GM04504 (cell line): ENCODE measurements around the gene MARCHF10.
"Not testable (repeated sequence)": the region's sequence is repeated elsewhere in the genome, so short reads cannot be mapped to it uniquely, and the experiment has no call there.

Experiments
- DNase-seq: peaks from one replicate; pipeline ENCODE4 v3.0.0-alpha.2; 2012; ENCODE audit warnings: low read depth

Gene MARCHF10

DNA sequence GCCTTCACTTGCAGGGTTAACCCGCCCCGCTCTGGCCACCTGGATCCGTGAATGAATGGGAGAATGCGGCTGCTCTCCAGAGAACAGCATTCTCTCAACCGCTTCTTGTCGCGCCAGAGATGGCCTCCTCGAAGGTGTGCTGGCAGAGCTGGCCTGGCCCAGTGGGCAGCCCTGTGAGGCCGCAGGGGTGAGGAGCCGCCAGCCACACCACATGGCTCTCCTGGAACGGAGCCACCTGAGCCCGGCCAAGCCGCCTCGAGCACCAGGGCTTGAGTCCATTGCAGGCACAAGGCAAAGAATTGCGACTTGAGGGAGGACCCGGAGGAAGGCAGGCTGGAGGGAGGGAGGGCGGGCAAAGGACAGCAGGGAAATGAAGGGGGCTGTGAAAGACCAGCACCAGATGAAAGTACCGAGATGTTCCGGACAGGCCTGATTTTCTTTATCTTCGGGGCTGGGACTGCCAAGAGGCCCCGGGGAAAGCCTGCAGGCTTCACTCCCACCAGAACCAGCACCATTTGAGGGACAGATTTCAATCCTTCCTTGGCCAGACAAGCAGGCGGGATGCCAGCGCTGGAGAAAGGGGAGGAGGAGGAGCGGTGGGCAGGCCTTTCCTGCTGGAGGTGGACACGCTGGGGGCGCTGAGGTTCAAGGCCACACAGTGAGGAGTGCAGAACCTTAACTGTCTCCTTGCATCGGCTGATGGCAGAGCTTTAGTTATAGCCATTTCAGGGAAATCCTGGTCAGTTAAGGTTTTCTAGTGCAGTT is 111.2 kb downstream of the MARCHF10 start:
- no peak for DNase-seq

DNA sequence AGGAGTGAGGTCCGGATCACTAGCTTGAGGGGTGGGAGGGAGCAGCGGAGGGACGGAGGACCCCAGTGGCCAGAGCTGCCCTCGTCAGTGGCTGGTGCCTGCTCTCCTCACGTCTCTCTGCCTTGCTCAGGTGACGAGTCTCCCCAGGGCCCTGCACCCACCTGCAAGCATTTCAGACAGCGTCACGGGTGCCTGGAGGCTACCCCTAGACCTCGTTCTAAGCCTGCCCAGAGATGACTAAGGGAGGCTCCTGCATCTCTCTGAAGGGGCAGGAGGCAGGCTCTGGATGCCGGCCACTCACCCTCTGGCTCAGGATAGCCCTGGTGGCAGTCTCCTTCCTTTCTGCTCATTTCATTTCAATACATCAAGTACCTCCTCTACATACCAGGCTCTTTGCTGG is 111.9 kb downstream of the MARCHF10 start:
- no peak for DNase-seq

DNA sequence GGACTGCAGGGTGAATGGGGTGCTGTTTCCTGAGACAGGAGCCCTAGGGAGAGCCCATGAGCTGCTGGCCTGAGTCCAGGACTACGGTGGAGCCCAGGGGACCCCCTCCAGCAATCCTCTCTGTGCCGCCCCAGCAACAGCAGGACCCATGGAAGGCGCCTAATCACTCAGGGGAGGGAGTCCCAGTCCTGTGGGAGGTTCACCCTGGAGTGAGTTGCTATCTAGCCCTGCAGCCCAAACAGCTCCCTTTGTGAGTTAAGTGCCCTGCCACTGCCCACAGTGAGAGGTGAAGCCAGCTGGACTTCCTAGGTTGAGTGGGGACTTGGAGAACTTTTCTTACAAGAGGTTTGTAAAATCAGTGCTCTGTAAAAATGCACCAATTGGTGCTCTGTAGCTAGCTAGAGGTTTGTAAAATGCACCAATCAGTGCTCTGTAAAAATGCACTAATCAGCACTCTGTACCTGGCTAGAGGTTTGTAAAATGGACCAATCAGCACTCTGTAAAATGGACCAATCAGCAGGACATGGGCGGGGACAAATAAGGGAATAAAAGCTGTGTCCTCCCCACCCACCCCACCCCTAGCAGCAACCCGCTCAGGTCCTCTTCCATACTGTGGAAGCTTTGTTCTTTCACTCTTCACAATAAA is 112.9 kb downstream of the MARCHF10 start:
- DNase-seq, result not testable (repeated sequence)

DNA sequence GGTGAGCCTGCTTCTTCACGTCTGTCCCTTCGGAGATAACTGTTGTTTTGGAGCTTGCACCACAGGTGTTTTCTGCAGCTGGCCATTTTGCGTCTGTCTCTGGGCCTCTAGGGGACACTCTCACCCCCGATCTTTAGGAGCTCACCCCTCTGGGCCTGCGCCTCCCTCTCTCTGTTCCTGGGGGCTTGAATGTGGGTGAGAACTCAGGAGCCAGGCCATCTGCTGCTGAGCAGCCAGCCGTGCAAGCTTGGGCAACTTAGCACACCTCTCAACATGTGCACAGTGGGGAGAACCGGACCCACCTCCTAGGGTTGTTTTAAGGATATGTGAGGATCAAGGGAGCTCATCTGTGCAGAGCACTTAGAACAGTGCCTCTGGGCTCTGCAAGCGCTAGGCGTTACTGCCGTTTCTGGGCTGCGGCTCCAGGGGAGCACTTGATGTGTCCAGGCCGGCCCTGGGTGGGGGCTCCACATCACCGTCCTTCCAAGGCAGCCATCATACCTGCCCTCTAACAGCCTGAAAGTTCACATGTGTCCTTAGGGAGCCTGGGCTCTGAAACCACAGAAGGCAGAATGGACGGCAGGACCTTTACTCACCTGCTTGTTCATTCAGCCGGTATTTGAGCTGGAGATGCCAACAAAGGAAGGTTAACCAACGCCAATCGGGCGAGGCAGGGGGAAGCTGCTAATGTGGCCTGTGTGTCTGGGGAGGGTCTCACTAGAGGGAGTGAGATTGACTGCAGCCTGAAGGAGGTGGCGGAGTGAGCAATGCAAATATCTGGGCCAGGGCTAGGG is 114.3 kb downstream of the MARCHF10 start:
- DNase-seq, result no peak

DNA sequence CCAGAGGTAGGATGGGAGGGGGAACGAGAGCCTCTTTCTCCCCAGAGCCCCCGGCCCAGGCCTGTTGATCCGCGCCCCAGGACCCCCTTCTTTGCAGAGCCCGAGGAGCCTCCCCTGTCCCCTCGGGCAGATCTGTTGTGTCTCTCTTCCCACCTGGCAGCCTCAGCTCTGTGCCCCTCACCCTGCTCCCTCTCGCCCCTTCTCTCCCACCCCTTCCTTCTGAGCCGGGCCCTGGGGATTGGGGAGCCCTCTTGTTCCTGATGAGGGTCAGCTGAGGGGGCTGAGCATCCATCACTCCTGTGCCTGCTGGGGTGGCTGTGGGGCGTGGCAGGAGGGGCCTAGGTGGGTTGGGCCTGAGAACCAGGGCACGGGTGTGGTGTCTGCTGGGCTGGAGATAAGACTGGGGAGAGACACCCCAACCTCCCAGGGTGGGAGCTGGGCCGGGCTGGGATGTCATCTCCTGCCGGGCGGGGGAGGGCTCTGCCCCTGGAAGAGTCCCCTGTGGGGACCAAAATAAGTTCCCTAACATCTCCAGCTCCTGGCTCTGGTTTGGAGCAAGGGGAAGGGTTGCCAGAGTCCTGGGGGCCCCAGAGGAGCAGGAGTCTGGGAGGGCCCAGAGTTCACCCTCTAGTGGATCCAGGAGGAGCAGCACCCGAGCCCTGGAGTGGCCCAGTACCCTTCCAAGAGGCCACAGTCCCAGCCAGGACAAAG is 115.2 kb downstream of the MARCHF10 start:
- no peak for DNase-seq

DNA sequence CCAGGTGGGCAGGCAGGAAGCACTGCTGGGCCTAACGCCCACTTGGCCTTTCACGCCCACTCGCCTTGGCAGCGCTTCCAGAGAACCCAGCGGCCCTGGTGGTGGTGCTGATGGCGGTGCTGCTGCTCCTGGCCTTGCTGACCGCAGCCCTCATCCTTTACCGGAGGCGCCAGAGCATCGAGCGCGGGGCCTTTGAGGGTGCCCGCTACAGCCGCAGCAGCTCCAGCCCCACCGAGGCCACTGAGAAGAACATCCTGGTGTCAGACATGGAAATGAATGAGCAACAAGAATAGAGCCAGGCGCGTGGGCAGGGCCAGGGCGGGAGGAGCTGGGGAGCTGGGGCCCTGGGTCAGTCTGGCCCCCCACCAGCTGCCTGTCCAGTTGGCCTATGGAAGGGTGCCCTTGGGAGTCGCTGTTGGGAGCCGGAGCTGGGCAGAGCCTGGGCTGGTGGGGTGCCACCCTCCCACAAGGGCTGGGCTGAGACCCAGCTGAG is 115.9 kb downstream of the MARCHF10 start:
- DNase-seq, result no peak

DNA sequence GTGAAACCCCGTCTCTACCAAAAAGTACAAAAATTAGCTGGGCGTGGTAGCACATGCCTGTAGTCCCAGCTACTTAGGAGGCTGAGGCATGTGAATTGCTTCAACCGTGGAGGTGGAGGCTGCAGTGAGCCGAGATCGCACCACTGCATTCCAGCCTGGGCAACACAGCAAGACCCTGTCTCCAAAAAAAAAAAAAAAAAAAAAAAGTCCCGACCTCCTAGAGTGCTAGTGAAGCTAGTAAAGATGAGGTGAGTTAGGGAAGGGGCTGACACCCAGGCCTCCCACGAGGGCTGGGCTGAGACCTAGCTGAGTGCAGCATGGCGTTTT is 116.6 kb downstream of the MARCHF10 start:
- not testable (repeated sequence) for DNase-seq

DNA sequence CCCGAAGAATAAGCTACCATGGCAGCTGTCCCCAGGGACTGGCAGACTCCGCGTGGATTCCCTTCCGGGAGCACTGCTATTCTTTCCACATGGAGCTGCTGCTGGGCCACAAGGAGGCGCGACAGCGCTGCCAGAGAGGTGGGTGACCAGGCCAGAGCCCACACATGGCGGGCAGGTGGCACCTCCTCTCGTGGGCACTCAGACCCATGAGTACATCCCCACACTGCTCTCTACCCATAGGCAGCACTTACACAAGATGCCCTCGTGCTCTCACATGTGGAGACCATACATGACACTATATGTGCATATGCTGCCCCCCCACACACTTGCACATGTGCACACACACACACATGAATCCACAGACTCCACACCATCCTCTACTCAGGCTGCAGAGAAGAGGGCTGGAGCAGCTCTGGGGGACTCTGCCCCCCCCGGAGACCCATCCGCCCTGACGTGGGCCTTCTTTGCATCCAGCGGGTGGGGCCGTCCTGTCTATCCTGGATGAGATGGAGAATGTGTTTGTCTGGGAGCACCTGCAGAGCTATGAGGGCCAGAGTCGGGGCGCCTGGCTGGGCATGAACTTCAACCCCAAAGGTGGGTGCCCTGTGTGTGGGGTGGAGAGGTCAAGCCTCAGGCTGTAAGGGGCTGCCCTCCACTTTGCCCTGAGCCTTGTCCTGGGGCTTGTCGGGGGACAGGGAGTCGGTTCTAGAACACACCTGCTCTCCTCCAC is 117.8 kb downstream of the MARCHF10 start:
- DNase-seq, result no peak

DNA sequence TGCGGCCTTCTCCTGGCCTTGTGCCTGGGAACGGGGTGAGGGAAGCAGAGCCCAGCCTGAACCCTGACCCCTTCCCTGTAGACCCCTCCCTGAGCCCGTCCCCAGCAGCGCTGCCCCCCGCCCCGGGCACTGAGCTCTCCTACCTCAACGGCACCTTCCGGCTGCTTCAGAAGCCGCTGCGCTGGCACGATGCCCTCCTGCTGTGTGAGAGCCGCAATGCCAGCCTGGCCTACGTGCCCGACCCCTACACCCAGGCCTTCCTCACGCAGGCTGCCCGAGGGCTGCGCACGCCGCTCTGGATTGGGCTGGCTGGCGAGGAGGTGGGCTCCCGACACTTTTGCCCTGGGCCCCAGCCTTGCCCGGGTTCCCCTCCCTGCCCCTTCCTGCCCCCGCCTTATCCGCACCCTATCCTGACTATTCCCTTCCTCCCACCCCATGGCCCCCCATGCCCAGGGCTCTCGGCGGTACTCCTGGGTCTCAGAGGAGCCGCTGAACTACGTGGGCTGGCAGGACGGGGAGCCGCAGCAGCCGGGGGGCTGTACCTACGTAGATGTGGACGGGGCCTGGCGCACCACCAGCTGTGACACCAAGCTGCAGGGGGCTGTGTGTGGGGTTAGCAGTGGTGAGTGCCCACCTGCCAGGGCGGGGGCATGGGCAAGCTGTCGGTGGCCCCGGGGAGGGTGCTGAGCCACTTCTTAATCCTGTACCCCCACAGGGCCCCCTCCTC is 118.5 kb downstream of the MARCHF10 start:
- no peak for DNase-seq

DNA sequence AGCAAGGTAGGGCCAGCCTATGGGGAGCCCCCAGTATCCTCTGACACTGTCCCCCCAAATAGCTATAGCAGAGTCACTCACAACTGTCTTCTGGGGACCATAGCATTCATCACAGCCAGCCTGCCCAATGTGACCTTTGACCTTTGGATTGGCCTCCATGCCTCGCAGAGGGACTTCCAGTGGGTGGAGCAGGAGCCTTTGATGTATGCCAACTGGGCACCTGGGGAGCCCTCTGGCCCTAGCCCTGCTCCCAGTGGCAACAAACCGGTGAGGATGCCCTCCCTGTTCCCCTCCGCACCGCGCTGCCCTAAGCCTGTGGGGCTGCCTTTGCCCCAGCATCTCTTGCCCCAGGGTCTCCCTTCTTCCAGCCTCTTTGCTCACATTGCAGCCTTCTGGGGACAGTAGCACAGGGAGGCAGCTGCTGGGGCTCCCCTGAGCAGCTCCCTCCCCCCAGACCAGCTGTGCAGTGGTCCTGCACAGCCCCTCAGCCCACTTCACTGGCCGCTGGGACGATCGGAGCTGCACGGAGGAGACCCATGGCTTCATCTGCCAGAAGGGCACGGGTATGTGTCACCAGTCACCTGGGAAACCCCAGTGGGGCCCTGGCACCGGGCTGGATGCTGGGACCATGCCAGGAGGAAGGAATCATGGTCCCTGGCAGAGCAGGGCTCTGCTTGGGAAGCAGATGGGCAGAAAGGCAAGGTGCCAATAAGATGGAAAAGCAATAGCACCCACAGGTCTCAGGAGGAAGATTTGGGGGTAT is 119.5 kb downstream of the MARCHF10 start:
- DNase-seq, result no peak

DNA sequence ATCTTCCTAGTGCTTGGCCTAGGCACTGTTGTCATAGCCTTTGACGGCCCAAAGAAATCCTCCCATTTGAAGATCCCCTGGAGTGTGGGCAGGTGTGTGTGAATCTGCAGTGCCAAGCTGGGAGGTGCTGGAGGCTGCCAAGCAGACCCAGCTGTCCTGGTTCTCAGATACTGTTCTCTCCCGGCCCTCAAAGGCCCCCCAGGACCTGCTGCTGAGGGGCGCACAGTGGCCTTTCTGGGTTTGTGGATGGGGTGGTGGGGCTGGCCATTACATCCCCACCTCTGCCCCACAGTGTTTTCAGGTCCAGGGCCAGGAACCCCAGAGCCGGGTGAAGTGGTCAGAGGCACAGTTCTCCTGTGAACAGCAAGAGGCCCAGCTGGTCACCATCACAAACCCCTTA is 120.1 kb downstream of the MARCHF10 start:
- DNase-seq, result no peak

DNA sequence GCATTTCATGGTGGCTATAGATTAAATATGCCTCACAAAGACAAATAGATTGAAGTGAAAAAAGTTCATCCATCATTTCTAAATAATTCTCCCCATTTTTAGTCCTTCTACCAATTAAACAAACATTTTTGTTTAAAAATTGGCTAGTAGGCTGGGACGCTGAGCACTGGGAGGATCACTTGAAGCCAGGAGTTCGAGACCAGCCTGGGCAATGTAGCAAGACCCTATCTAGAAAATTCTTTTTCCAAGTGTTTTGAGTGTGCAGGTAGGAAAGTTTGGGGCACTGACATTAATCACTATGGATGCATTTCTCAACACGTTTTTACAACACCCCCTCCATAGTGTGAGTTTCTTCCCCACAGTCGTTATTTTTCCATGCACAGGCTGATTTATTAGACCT is 123.9 kb downstream of the MARCHF10 start:
- DNase-seq, result no peak

DNA sequence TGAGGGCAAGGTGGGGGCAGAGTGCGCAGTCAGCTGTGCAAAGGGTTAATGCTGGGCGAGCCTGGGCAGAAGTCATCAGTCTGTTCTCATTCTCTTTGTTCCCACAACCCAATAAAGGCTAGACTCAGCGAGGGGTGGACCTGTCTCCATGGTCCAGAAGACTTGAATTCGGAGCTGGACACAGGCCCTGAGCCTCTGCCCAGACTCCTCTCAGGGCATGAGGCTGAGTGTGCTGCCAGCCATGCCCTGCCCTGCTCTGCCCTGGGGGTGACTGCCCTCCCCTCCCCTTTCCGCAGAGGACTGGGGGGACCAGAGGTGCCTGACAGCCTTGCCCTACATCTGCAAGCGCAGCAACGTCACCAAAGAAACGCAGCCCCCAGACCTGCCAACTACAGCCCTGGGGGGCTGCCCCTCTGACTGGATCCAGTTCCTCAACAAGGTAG is 126.2 kb downstream of the MARCHF10 start:
- DNase-seq, result no peak

DNA sequence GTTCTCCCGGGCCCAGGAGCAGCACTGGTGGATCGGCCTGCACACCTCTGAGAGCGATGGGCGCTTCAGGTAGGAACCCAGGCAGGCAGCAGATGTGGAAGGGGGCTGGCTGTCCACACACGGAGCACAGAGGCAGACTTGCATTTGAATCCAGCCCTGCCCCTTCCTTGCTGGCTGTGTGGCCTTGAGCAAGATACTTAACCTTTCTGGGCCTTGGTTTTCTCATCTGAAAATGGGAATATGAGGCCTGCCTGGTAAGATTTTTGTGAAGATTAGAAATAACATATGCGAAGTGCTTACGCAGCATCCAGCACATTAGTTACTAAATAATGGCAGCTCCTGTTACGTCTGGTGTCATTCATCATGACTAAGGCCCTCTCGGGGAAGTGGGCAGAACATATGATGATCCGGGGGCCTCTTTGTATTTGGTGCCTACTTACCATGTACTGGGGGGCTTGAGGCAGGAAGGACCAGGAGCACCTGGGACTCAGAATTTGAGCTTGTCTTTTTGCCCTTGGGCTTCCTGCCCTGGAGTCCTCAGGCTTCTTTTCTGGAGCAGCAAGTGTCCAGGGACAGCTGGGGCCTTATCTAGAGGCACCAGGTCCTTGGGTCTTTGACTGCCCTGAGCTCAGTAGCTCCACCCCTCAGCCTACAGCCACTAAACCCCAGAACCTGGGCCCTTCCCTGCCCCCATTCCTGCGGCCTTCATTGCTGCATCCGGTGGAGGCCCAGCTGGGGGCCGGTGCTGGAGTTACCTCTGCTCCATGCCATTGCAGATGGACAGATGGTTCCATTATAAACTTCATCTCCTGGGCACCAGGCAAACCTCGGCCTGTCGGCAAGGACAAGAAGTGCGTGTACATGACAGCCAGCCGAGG is 126.8 kb downstream of the MARCHF10 start:
- no peak for DNase-seq

DNA sequence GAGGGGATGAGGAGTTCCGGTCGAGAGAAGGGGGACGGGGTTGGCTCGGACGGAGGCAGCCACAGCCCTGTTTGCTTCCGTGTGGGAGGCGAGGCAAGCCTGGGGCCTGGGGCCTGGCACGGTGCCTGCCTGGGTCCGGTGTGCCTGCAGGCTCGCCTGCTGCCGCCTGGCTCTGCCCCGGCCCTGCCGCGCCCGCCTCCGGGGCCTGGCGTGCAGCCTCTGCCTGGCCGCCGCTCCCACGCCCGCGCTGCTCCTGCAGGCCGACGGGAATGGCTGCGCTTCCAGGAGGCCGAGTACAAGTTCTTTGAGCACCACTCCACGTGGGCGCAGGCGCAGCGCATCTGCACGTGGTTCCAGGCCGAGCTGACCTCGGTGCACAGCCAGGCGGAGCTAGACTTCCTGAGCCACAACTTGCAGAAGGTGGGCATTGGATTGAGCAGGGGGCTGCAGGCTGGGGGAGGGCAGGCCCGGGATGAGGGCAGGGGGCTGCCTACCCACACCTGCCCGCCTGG is 127.5 kb downstream of the MARCHF10 start:
- DNase-seq, result no peak

DNA sequence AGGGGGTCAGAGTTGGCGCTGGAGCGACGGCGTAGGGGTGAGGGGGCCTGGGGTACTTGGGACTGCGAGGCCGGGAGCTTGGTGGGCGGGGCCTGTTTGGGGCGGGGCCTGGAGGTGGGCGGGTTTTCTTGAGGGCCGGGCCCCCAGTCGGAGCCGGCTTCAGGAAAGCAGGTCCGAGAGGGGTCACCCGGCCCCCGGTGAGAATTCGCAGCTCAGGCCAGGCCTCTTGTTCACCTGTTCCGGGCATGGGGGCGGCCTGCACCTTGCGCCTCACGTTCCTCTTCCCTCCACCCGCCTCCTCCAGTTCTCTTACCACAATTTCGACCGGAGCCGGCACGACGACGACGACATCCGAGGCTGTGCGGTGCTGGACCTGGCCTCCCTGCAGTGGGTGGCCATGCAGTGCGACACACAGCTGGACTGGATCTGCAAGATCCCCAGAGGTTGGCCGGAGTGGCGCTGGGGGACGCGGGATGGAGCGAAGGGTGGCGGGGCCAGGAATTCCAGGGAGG is 128.2 kb downstream of the MARCHF10 start:
- no peak for DNase-seq

DNA sequence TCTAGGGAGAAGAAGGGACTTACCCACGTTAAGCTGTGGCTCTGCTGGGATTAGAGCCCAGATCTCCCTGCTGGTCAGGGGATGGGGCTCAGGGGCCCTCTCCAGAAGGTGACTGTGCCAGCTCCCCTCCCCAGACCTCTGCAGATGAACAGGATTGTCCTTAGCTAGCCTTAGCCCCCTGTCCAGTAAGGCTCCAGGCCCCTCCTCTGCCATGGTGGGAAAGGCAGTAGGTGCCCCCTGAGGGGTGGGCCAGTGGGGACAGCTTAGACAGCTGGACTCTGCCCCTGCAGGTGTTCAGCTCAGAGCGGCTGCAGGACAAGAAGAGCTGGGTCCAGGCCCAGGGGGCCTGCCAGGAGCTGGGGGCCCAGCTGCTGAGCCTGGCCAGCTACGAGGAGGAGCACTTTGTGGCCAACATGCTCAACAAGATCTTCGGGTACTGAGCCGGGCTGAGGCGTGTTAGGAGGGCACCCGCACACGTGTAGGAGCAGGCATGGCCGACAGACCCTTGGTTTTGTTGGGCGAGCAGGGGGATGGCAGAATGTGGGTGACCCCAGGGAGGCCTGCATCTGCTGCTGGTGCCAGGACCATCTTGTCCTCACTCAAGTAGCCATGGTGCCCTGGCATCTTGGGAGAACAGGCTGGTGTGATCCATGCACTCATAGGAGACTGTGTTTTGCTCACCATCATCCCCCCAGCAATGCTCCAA is 129.7 kb downstream of the MARCHF10 start:
- DNase-seq, result no peak
